SW 1271 (cell line): ENCODE data around the gene KCNA10.

Source experiments
- DNase-seq, 2 experiments: peaks; one replicate each; lab custom pipeline; 2025; lab: John Stamatoyannopoulos, UW

KCNA10 gene

DNA sequence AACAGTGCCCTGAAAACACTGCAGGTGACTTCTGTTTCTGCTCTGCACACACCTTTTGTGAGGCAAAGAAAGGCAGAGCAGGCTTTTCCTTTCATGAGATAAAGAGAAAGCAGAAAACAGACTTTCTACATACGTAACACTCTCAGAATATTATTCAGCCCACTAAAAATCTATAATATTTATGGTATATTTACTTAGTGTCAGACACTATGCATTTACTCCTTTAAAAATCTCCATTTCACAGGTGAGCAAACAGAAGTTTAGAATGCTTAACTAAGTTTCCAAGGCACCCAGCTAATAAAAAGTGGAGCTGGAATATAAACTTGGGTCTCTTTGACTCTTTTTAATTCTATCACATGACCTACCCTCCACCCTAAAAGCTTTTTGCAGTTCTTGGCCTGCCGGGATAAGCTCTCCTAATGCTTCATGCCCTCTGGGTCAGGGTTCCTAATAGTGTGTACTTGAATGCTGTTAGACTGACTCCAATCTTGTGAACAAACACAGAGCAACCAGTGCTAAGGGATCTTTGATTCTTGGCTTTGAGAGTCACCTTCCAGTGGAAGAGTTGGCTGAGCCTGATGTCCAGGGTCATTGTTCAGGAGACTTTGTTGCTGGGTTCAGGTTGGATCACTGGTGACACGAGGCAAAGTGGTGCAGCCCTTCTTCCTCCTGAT is 40.9 kb downstream of the KCNA10 start:
- no peak for DNase-seq

DNA sequence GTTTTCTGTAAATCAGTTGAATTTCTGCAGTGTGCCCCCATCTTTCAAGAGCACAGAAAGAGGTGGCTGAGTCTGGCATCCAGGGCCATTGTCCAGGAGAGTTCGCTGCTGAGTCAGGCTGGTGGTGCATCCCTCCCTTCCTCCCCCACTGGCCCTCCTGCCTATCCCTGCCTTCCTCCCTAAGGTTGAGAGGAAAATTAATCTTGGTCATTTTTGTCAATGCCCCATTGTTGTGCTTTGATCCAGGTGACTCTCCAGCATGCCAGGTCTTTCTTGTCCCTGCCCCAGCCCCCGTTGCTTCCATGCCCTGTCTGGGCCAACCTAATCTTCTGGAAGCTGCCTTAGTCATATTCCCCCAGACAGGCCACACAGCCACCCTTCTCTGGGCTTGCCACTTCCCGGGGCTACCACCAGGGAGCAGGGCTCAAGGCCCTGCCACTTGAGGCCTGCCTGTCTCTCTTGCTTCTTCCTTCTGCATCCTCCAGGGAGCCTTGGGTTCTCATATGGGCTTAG is 41.5 kb downstream of the KCNA10 start:
- DNase-seq = no peak

DNA sequence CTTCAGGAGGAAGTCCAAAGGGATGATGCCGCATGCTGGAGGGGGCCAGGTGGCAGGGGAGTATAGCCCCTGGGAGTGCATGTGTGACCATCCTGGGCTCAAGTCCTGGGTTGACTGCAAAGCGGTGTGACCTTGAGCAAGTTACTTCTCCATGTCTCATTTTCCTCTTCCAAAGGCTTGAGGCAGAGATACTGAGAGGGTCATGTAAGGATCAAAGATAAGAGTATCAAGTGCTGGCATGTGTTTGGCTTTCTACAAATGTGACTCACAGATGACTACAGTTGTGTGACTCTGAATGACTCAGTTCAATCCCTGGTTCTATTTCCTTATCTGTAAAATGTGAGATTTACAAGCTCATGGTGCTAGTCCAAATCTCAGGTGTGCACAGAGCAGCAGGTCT is 41.9 kb downstream of the KCNA10 start:
- peak; percentile 53 to 79 for DNase-seq

DNA sequence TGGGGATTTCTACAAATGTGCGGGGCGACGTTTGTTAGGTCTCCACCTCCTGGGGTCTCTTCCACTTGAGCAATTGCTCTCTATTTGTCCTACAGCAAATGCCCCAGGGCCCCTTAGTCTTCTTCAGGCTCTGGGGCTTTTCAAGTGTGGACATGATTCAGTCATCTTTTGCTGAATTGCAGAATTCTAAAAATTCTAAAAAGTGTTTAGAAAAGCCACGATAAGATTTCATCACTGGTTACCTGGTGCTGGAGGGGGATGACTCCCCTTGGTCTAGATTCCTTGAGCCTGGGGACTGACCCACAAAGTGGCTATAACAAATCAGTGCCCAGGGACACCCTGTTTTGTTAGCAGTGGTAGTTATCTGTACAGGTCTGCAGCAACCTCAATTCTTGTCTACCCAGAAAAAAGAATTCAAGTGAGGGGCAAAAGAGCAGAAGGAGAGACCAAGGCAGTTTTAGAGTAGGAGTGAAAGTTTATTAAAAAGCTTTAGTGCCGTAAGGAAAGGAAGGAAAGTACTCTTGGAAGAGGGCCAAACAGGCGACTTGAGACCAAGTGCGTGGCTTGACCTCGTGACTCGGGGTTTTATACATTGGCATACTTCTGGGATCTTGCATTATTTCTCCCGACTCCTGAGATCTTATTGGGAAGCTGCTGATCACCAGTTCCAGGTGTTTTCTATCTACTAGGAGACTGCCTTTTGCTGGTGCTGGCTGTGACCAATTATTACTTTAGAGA is 42.8 kb downstream of the KCNA10 start:
- DNase-seq = no peak

DNA sequence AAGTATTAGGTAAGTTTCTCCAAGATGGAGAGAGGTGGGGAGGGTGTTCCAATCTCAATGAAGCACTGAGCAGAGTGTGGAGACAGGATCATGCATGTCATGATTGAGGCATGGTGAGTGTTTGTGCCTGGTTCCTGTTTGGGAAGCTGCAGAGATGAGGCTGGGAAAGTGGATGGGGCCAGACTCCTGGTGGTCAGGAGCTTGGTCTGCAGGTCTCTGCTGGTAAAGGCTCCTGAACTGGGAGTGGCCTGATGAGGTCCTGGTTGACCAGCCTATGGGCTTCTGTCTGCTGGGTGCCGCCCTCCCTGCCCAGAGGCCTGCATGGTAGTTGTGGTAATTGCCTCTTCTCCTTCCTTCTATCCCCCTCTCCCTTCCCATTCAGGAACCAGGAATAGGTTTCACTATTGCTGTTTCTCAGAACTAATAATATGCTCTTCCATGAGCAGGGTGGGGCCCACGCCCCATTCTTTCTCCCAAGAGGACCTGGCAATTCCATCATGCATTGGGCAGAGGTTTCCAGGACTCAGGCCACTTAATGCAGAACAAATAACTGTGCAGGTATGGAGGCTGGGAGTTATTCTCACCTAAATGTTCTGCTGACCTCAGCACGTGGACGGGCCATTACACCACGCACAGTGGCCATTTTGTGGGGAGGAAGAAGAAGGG is 43.5 kb downstream of the KCNA10 start:
- DNase-seq = no peak

DNA sequence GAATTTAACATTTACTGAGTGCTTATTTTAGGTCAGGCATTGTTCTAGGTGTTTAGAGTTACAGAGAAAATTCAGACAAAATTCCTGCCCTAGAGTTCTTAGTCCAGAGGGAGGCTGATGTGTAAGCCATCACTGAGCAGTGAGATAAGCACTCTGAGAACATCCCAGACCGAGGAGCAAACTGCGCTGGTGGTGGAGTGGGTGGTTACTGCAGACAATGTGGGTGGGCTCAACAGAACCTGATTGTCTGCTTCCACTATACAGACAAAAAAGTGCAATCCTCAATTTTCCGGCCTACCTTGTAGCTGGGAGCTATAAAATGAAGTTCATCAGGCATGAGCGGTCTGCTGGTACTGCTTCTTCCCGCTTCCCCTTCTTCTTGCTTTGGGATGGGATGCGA is 44.5 kb downstream of the KCNA10 start:
- no peak for DNase-seq

DNA sequence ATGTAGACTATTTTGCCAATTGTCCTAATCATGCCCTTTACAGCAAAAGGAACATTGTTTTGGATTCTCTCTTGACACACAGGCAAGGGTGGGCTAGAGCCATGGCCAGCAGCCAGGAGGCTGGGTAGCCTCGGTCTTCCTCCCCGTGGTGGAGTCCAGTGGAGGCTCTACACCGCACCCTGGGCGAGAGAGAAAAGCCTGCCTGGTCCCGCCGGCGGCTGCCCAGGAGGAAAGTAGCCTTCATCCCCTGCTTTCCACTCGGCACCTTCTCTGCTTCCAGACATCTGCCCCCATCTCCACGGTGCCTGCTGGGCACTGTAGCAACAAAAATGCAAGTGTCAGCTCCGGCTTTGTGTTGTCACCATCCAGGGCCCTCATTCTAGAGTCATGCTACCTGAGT is 46.4 kb downstream of the KCNA10 start:
- DNase-seq = no peak

DNA sequence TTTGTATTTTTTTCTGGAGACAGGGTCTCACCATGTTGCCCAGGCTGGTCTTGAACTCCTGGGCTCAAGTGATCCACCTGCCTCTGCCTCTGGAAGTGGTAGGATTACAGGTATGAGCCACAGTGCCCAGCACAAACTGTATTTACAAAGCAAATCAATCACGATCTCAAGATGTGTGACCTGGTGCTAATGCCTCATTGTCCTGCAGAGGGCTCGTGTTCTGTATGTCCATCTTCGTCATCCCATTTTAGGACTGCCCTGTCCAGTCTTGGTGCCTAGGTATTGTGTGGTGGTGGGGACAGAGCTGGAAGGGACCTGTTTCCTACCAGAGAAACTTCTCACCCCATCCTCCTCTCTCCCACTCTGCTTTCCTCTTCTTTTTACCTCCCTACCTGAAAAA is 47.8 kb downstream of the KCNA10 start:
- DNase-seq = no peak
